NCI-H2171 treated with DMSO at 0.1 percent for 48 hours (cell line): ENCODE results near the gene HS6ST3.
"Not testable (repeated sequence)": the region's sequence is repeated elsewhere in the genome, so short reads cannot be mapped to it uniquely, and the experiment has no call there.

Experiments
- DNase-seq: peaks from one replicate; lab custom pipeline; 2025; lab: John Stamatoyannopoulos, UW

HS6ST3 gene

DNA sequence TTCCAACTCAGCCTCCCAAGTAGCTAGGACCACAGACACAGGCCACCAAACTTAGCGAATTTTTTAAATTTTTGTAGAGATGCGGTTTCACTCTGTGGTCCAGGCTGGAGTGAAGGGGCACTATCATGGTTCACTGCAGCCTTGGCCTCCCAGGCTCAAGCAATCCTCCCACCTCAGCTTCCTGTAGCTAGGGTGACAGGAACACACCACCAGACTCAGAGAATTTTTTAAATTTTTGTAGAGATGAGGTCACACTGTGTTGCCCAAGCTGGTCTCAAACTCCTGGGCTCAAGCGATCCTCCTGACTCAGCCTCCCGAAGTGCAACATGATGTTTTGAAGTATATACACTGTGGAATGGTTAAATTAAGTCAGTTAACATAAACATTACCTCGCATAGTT, 640.8 kb downstream of the HS6ST3 start:
- DNase-seq: no peak

GRCh38 chr13:96734499-96734898, 644.6 kb downstream of the HS6ST3 start:
- no peak for DNase-seq

GRCh38 chr13:96741779-96742178, 651.9 kb downstream of the HS6ST3 start:
- DNase-seq: no peak

DNA sequence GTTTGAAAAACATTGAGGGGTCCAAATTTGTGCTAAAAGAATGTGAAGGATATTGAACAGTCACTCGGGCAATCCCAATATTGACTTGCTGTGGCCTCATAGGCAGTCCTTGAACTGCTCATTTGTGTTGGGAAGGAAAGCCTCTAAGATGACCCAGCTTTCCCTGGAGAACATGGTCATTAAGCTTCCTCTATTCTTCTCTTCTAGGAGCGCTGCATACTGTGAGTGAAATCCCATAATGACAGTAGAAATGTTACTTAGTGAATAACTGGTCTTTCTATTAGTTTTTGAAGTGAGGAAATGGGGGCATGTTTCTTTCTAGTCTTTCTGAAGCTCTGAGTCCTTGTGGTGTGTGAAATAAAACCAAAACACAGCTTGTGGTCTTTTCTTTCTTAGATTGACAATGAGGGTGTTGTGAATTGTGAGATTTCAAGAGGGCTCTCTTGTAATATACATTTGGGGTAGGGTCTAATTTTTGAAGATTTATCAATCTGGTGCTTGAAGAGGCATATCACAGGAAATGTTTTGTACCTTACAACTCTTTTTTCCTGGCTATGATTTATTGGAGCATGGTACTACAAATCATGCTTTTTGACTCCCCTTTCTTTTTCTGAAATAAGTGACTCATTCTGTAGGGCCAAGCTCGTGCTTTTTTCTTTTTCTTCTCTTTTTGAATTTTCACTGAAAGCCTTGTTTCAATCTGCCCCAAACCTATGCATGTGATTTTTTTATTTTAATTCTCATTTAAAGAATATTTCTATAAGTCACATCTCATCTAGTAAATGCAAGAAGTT, 653.6 kb downstream of the HS6ST3 start:
- no peak for DNase-seq

DNA sequence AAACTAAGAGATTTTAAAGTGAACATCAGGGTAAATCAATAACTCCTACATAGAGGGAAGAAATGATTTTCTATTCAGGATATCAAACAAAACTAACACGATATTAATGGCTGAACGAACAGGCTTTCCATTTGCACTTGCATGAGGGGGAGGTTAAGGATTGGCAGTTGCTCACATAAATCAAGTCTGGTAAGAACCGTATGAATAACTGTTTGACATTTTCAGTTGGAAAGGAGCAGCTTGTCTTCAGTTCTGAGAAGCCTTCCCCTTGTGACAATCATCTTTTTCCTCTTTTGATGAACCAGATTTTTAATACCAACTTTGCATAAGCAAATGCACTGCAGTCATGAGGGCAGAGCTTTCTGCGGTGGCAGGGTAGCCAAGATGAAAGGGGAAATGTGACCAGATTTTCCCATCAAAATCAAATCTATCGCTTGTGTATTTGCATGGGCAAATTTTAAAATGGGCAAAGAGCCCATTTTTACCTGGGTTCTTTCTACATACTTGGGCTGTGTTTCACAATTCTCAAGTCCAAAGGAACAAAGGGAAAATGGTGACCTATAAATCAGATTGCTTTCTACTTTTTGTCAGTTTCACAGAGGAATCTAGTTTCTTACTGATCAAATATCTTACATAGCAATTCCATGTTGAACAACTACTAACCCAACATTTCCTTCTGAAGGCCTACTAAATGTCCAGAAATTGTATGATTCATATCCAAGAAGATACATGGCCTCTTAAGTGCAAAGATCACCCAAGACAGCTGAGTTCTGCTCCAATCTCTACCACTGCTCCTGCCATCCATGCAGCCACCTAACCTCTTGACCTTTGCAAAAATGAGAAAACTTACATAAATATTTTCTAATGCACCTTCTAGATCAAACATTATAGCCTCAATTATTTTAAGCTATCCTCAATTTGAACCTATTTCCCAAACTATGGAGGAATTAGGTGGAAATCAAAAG, 654.7 kb downstream of the HS6ST3 start:
- DNase-seq: peak; percentile 46

DNA sequence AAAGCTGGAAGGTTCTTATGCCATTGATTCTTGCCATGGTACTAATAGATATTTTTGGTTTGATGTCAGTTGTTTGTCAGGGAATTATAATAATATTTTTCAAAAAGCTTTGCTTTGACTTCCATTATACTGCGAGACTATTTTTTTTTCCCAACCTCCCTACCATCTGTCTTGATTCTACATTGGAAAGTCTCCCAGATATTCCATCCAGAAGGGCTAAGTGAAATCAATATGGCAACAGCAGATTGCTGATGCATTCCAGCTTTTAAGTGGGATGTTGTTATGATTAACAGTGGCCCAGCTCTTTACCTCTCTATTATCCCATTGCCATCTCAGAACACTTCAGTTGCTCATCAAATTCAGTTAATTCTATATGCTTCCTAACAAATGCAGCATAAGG, 657.0 kb downstream of the HS6ST3 start:
- DNase-seq: peak; percentile 94

DNA sequence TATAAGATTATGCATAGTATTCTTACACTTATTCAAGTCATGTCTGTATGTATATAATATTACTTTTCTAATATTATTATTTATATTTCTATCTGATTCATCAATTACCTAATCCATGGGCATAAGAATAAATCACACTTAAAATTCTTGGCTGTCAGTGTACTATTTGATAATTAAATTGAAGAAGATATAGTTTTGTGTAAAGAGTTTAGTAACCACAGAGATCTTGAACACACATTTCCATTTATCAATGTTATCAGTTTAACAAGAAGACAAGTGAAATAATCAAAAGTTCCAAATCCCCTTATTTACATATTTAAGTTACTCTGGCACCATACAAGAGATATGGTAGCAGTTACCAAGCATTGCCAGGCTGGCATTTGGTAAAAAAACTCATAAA, 659.9 kb downstream of the HS6ST3 start:
- DNase-seq: no peak

- no peak for DNase-seq
Observed at GRCh38 chr13:96751089-96751488, 661.2 kb downstream of the HS6ST3 start.

DNA sequence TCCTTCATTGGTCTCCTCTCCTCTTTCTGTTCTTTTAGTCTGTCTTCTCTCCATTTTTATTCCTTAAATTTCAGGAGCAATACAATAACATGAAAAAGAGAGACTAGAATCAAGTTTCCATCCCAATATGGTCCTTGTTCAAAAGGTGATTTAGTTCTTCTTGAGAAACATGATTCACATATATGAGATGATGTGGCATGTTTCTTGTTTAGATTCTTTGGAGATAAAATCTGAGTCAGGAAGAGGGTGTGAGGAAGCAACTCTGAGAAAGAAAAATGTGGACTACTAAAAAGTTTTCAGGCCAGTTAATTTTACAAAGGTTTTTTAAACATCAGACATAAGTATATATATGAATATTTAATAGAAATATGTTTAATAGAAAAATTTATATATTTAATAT, 673.0 kb downstream of the HS6ST3 start:
- no peak for DNase-seq

GRCh38 chr13:96766306-96766705, 676.4 kb downstream of the HS6ST3 start:
- DNase-seq: no peak

GRCh38 chr13:96768524-96768923, 678.6 kb downstream of the HS6ST3 start:
- no peak for DNase-seq

GRCh38 chr13:96769874-96770273, 680.0 kb downstream of the HS6ST3 start:
- DNase-seq: no peak

GRCh38 chr13:96771486-96772367, 681.8 kb downstream of the HS6ST3 start:
- DNase-seq: no peak

- no peak for DNase-seq
Observed at GRCh38 chr13:96772426-96772825, 682.5 kb downstream of the HS6ST3 start.

GRCh38 chr13:96778302-96778701, 688.4 kb downstream of the HS6ST3 start:
- not testable (repeated sequence) for DNase-seq

DNA sequence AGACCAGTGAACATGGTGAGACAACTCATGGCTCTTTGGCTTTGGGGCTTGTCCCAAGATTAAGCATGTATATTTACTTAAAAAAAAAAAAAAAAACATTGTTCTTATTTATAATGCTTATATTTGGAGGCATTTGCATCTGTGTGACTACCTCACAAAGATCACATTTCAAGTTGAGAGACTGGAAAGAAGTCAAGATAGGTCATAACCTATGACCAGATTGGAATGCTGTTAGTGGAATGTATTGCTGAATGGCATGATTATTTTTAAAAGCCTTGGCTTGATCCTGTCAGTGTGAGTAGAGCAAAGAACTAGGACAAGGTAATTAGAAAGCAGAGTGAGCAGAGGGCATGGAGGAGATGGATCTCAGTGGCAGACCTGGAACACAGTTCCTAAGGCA, 689.8 kb downstream of the HS6ST3 start:
- no peak for DNase-seq

GRCh38 chr13:96780105-96780504, 690.2 kb downstream of the HS6ST3 start:
- DNase-seq: no peak

GRCh38 chr13:96781141-96781540, 691.2 kb downstream of the HS6ST3 start:
- no peak for DNase-seq

- DNase-seq: no peak
Observed at GRCh38 chr13:96782186-96782585, 692.3 kb downstream of the HS6ST3 start.

DNA sequence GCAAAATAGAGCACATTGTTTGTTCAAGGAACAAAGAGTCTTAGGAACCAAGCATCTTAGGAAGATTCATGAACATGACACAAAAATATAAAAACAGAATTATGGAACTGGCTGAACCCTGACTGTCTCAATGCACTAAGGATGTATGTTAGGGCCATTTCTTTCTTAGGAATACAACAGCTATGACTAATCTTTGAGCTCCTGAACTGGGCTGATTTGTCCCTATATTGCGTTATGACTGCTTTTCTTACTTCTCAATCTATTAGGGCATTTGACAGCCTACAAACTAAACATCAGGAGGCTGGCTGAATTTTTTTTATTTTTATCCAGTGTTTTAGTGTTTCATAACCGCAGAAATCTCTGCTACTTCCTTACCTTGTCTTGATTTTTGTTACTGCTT, 693.1 kb downstream of the HS6ST3 start:
- DNase-seq: no peak

GRCh38 chr13:96783511-96783910, 693.6 kb downstream of the HS6ST3 start:
- no peak for DNase-seq

DNA sequence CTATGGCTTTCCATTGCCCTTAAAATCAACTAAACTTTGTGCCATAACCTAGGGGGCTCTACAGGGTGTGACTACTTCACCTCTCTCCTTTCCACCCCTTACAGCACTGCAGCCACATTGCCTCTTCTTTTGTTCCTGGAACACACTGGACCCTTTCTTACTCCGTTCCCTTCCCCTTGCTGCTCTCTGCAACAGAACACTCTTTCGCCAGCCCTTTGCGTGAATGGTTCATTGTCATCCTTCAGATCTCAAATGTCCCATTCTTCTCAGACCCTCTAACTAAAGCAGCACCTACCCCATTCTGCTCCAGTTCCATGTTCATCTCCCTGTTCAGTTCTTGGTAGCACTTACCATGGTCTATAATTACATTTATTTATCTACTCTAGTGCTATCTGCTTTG, 696.1 kb downstream of the HS6ST3 start:
- no peak for DNase-seq
